IMR-90 (cell line): ENCODE results near the gene DSCAML1. TPM values are rescaled to one million over a fixed set of nuclear protein-coding genes. Genes with fewer than 3 reads are reported as not detected.

Source experiments
- ATAC-seq: fragments of 200-7000 bp; cut with Tn5 transposase; 2 replicates; pipeline ENCODE4 v1.9.1; 2020; ENCODE audit warnings: low read depth, mild to moderate bottlenecking, moderate library complexity
- BruUV-seq: library from RNA; stranded (reverse); fragments of 400-500 nt; replicated peaks from 2 replicates; lab custom pipeline; 2021; lab: Mats Ljungman, UMichigan
- CTCF ChIA-PET: fragments of 300-600 bp; formaldehyde crosslinking; extraction: SDS; loops from one replicate; lab custom pipeline; 2021; ENCODE audit warnings: antibody characterized with exemption; lab: Yijun Ruan, JAX
- POLR2A ChIA-PET: fragments of 300-600 bp; sonication (Branson Sonifier 250); formaldehyde crosslinking; loops from one replicate; lab custom pipeline; 2022; ENCODE audit warnings: antibody characterized with exemption; ENCODE audit not compliant: unreplicated experiment; lab: Charles Lee
- DNase-seq: peaks from one replicate; pipeline ENCODE4 v3.0.0; 2013
- H2AFZ ChIP-seq: replicated peaks from 2 replicates; pipeline ENCODE3; 2013; ENCODE audit warnings: low read length, mild to moderate bottlenecking; ENCODE audit not compliant: poor library complexity
- H2AK5ac ChIP-seq: 2 replicates; pipeline ENCODE4 v1.6.1; 2013; ENCODE audit warnings: low read depth, low read length, inconsistent platforms
- H2AK9ac ChIP-seq: replicated peaks from 2 replicates; pipeline ENCODE3; 2013; ENCODE audit warnings: mild to moderate bottlenecking, low read depth, low read length, moderate library complexity; ENCODE audit not compliant: poor library complexity
- H2BK120ac ChIP-seq: 2 replicates; pipeline ENCODE4 v1.6.1; 2013; ENCODE audit warnings: low read depth, low read length, inconsistent platforms
- H2BK15ac ChIP-seq: 3 replicates; pipeline ENCODE4 v1.6.1; 2013; ENCODE audit warnings: low read depth, low read length, inconsistent platforms
- H2BK20ac ChIP-seq: 2 replicates; pipeline ENCODE4 v1.6.1; 2013; ENCODE audit warnings: low read depth, mild to moderate bottlenecking, inconsistent platforms, low read length, moderate library complexity
- H2BK5ac ChIP-seq: 2 replicates; pipeline ENCODE4 v1.6.1; 2013; ENCODE audit warnings: mild to moderate bottlenecking, low read depth, low read length, inconsistent platforms; ENCODE audit not compliant: poor library complexity, severe bottlenecking
- H3K14ac ChIP-seq: replicated peaks from 2 replicates; pipeline ENCODE4 v1.6.1; 2013; ENCODE audit warnings: low read depth, low read length, inconsistent platforms
- H3K18ac ChIP-seq: 2 replicates; pipeline ENCODE4 v1.6.1; 2013; ENCODE audit warnings: low read depth, low read length, control low read depth
- H3K23ac ChIP-seq: 2 replicates; pipeline ENCODE4 v1.6.1; 2013; ENCODE audit warnings: low read depth, low read length, inconsistent platforms
- H3K27ac ChIP-seq: 2 replicates; pipeline ENCODE4 v1.5.1; 2013; ENCODE audit warnings: mild to moderate bottlenecking, control low read depth, low read length; ENCODE audit not compliant: insufficient read depth
- H3K27me3 ChIP-seq: 2 replicates; pipeline ENCODE4 v1.6.1; 2013; ENCODE audit warnings: low read length; ENCODE audit not compliant: control insufficient read depth, insufficient read depth
- H3K36me3 ChIP-seq: 2 replicates; pipeline ENCODE4 v1.6.1; 2013; ENCODE audit warnings: low read length, mixed read lengths; ENCODE audit not compliant: control insufficient read depth, insufficient read depth
- H3K4ac ChIP-seq: 2 replicates; pipeline ENCODE4 v1.6.1; 2013; ENCODE audit warnings: low read depth, low read length, inconsistent platforms
- H3K4me1 ChIP-seq: 2 replicates; pipeline ENCODE4 v1.6.1; 2013; ENCODE audit warnings: low read length, mixed read lengths; ENCODE audit not compliant: control insufficient read depth, insufficient read depth
- H3K4me2 ChIP-seq: 2 replicates; pipeline ENCODE4 v1.6.1; 2013; ENCODE audit warnings: low read depth, mild to moderate bottlenecking, control low read depth, low read length, moderate library complexity
- H3K4me3 ChIP-seq: 2 replicates; pipeline ENCODE4 v1.5.1; 2013; ENCODE audit warnings: low read depth, mild to moderate bottlenecking, control low read depth, low read length, moderate library complexity; ENCODE audit not compliant: insufficient read depth
- H3K56ac ChIP-seq: 2 replicates; pipeline ENCODE4 v1.6.1; 2013; ENCODE audit warnings: low read length, inconsistent platforms; ENCODE audit not compliant: insufficient read depth; ENCODE audit errors: extremely low read depth
- H3K79me1 ChIP-seq, 2 experiments: 2 replicates each; pipeline ENCODE4 v1.6.1; 2013; ENCODE audit warnings: low read length in 2 of 2, inconsistent platforms in 1 of 2, low read depth in 1 of 2
- H3K9ac ChIP-seq: 2 replicates; pipeline ENCODE4 v1.6.1; 2013; ENCODE audit warnings: low read depth, low read length, control low read depth
- H3K9me1 ChIP-seq: 2 replicates; pipeline ENCODE4 v1.6.1; 2013; ENCODE audit warnings: low read length, inconsistent platforms; ENCODE audit not compliant: insufficient read depth
- H3K9me3 ChIP-seq: 2 replicates; pipeline ENCODE4 v1.6.1; 2013; ENCODE audit warnings: low read length; ENCODE audit not compliant: control insufficient read depth, insufficient read depth
- H4K20me1 ChIP-seq: 2 replicates; pipeline ENCODE4 v1.6.1; 2013; ENCODE audit warnings: low read length, inconsistent platforms; ENCODE audit not compliant: insufficient read depth
- H4K5ac ChIP-seq: 2 replicates; pipeline ENCODE4 v1.6.1; 2013; ENCODE audit warnings: mild to moderate bottlenecking, low read depth, low read length, control low read depth
- H4K8ac ChIP-seq, 2 experiments: 2 replicates each; pipeline ENCODE4 v1.6.1; 2013; ENCODE audit warnings: low read depth in 2 of 2, low read length in 2 of 2, control low read depth in 1 of 2, inconsistent platforms in 1 of 2
- H4K91ac ChIP-seq: 2 replicates; pipeline ENCODE4 v1.6.1; 2013; ENCODE audit warnings: low read depth, low read length, inconsistent platforms; ENCODE audit not compliant: insufficient read depth
- BHLHE40 ChIP-seq: fragments of 150-350 bp; IDR thresholded peaks from 2 replicates; pipeline ENCODE4 v1.6.1; 2016; ENCODE audit warnings: mild to moderate bottlenecking, low read depth, low read length
- CEBPB ChIP-seq: IDR thresholded peaks from 2 replicates; pipeline ENCODE4 v1.6.1; 2012; ENCODE audit warnings: low read depth, low read length, improper control_type of control experiment
- CHD1 ChIP-seq: IDR thresholded peaks from 2 replicates; pipeline ENCODE4 v1.6.1; 2012; ENCODE audit warnings: low read depth, low read length, improper control_type of control experiment
- CTCF ChIP-seq: conservative IDR thresholded peaks from 2 replicates; pipeline ENCODE4 v1.5.1; 2012; ENCODE audit warnings: mild to moderate bottlenecking, low read depth, low read length, improper control_type of control experiment
- ELK1 ChIP-seq: fragments of 150-350 bp; IDR thresholded peaks from 2 replicates; pipeline ENCODE4 v1.6.1; 2016; ENCODE audit warnings: low read depth, mild to moderate bottlenecking, low read length, moderate library complexity, borderline replicate concordance
- FOS ChIP-seq: fragments of 150-350 bp; IDR thresholded peaks from 2 replicates; pipeline ENCODE4 v1.6.1; 2016; ENCODE audit warnings: low read depth, low read length
- MAFK ChIP-seq: IDR thresholded peaks from 2 replicates; pipeline ENCODE4 v1.6.1; 2012; ENCODE audit warnings: low read depth, low read length, improper control_type of control experiment
- MAZ ChIP-seq: IDR thresholded peaks from 2 replicates; pipeline ENCODE4 v1.6.1; 2012; ENCODE audit warnings: low read depth, mild to moderate bottlenecking, low read length, improper control_type of control experiment, moderate library complexity, borderline replicate concordance
- MXI1 ChIP-seq: IDR thresholded peaks from 2 replicates; pipeline ENCODE4 v1.6.1; 2012; ENCODE audit warnings: low read depth, mild to moderate bottlenecking, low read length, moderate library complexity, borderline replicate concordance
- NFE2L2 ChIP-seq: fragments of 150-350 bp; IDR thresholded peaks from 2 replicates; pipeline ENCODE4 v1.6.1; 2016; ENCODE audit warnings: low read depth, mild to moderate bottlenecking, low read length
- POLR2A ChIP-seq: IDR thresholded peaks from 2 replicates; pipeline ENCODE4 v1.6.1; 2012; ENCODE audit warnings: mild to moderate bottlenecking, low read depth, low read length
- RAD21 ChIP-seq: IDR thresholded peaks from 2 replicates; pipeline ENCODE4 v1.6.1; 2012; ENCODE audit warnings: low read length, improper control_type of control experiment
- RCOR1 ChIP-seq: IDR thresholded peaks from 2 replicates; pipeline ENCODE4 v1.6.1; 2012; ENCODE audit warnings: mild to moderate bottlenecking, low read length, improper control_type of control experiment; ENCODE audit not compliant: insufficient replicate concordance
- RFX5 ChIP-seq: IDR thresholded peaks from 2 replicates; pipeline ENCODE4 v1.8.0; 2012; ENCODE audit warnings: low read depth, mild to moderate bottlenecking, low read length, moderate library complexity
- SMC3 ChIP-seq: fragments of 150-350 bp; IDR thresholded peaks from 2 replicates; pipeline ENCODE4 v1.6.1; 2016; ENCODE audit warnings: low read depth, mild to moderate bottlenecking, antibody characterized with exemption, low read length, moderate library complexity
- USF2 ChIP-seq: fragments of 150-350 bp; IDR thresholded peaks from 2 replicates; pipeline ENCODE4 v1.6.1; 2017; ENCODE audit warnings: mild to moderate bottlenecking, antibody characterized with exemption, low read length, low read depth
- WGBS, 2 experiments: methylation state at CpG; one replicate each; pipeline versions ENCODE4 v1.1.5 to v1.1.7; 2013; ENCODE audit warnings: missing lambda C conversion rate in 2 of 2; ENCODE audit not compliant: insufficient read length in 1 of 2; ENCODE audit errors: extremely low coverage in 2 of 2; 5-methylcytosine and 5-hydroxymethylcytosine counted together
- dilution Hi-C: fragments of 300-500 bp; cut with HindIII; formaldehyde crosslinking; loops from one replicate; pipeline ENCODE4 v1.14.3; 2018; ENCODE audit warnings: low sequenced_read_pairs; ENCODE audit not compliant: unreplicated experiment
- in situ Hi-C: fragments of 300-500 bp; cut with MboI; formaldehyde crosslinking; loops from 3 replicates; pipeline ENCODE4 v1.14.3; 2019; ENCODE audit warnings: low sequenced_read_pairs, inconsistent platforms, mixed read lengths
- intact Hi-C: fragments of 100-400 bp; cut with micrococcal nuclease; formaldehyde crosslinking; loops from 2 replicates; pipeline ENCODE4 v1.10.0; 2022
- polyA plus RNA-seq, 3 experiments: library from polyadenylated mRNA; depleted of rRNA; stranded (reverse); fragments of >200 nt; gene quantifications; 2 replicates each; pipeline ENCODE4 v1.2.3, GENCODE V29; 2012; ENCODE audit warnings: low replicate concordance in 1 of 3
- total RNA-seq: library from RNA; depleted of rRNA; stranded (reverse); fragments of >200 nt; gene quantifications from 2 replicates; pipeline ENCODE4 v1.2.3, GENCODE V29; 2012

Gene DSCAML1
- total and polyA plus RNA-seq, 2 of the 4 experiments (the other 2 are of a cell fraction) = not detected

GRCh38 chr11:117473481-117474091 lies 323.4 kb downstream of the DSCAML1 start:
- no peak overlapping the region for H3K18ac ChIP-seq
- dilution Hi-C loops (no loop called here), intact Hi-C loops (no loop called here), in situ Hi-C loops (no loop called here)
- ATAC-seq = no peak
- H4K20me1 ChIP-seq = no peaks in the 10 kb centered on the region
- H2BK15ac ChIP-seq = no peak overlapping the region
- no peak overlapping the region for H2BK120ac ChIP-seq
- peaks cover 15% of the 10 kb centered on the region for H3K27me3 ChIP-seq
- no peak overlapping the region for H3K9ac ChIP-seq
- H2BK20ac ChIP-seq = no peak overlapping the region
- no peak overlapping the region for H3K4me2 ChIP-seq
- H3K56ac ChIP-seq = no peak overlapping the region
- no TSS peak for BruUV-seq
- ChIA-PET CTCF (interaction anchor here (0.7 kb wide), 1 partner anchor 1110 kb away, joined by 3 read pairs; no protein-coding TSS in a partner anchor), POLR2A (no interaction called here)
- H2AK5ac ChIP-seq = no peak overlapping the region
- DNase-seq = no peak
- H3K4me3 ChIP-seq = no peak overlapping the region
- H3K4me1 ChIP-seq = no peaks in the 10 kb centered on the region
- H2AK9ac ChIP-seq = no peak overlapping the region
- H3K9me3 ChIP-seq = no peaks in the 10 kb centered on the region
- no peak overlapping the region for H2AFZ ChIP-seq
- no CpG with 5 or more reads among the region's 8 CpGs for WGBS, 2 experiments
- H4K8ac ChIP-seq = no peak overlapping the region
- H3K27ac ChIP-seq = no peak overlapping the region
- H3K9me1 ChIP-seq = no peaks in the 10 kb centered on the region
- H2BK5ac ChIP-seq = no peak overlapping the region
- H4K91ac ChIP-seq = no peak overlapping the region
- H3K79me1 ChIP-seq = no peaks in the 10 kb centered on the region
- TF ChIP-seq ELK1 = no peak
- no peak for TF ChIP-seq MAZ
- TF ChIP-seq CTCF = no peak
- TF ChIP-seq POLR2A = no peak
- no peak for TF ChIP-seq FOS
- TF ChIP-seq RCOR1 = no peak
- TF ChIP-seq MXI1 = no peak
- TF ChIP-seq RFX5 = no peak
- TF ChIP-seq SMC3 = no peak
- no peak for TF ChIP-seq CHD1
- TF ChIP-seq RAD21 = no peak
- TF ChIP-seq NFE2L2 = no peak
- TF ChIP-seq MAFK = no peak
- TF ChIP-seq CEBPB = no peak
- no peak for TF ChIP-seq USF2
- no peak for TF ChIP-seq BHLHE40
- no peak overlapping the region for H3K4ac ChIP-seq
- H4K5ac ChIP-seq = no peak overlapping the region
- no peak overlapping the region for H3K23ac ChIP-seq
- H3K14ac ChIP-seq = no peak overlapping the region
- H3K36me3 ChIP-seq = no peaks in the 10 kb centered on the region
